ENCODE measurements around the gene TNFSF13. TPM values are rescaled to one million over a fixed set of nuclear protein-coding genes. Genes with fewer than 3 reads are reported as not detected.

Gene TNFSF13
- total RNA-seq, 1 donor from 2014 or later = 1.5 TPM

- no peak for DNase-seq (ENCODE audit: extremely low read depth, low read depth, low spot score)
Observed at GRCh38 chr17:7551396-7551795, 7.2 kb upstream of the TNFSF13 start.

DNA sequence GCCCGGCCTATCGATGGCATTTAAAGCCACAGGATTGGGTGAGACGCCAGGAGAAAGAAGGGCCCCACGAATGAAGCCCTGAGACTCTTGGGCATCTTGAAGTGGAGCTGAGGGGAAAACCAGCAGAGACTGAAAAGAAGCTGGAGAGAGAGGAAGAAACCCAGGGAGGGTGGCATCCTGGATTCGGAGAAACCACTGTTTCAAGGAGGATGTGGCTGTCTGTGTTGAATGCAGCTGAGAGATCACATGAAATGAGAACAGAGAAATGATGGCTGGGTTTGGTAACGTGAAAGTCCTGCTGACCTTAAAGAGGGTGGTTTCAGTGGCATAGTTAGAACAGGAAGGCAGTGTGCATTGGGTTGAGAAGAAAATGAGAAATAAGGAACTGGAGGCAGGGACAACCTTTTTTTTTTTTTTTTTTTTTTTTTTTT is 5.9 kb upstream of the TNFSF13 start:
- no peak for DNase-seq (ENCODE audit: extremely low read depth, low read depth, low spot score)

DNA sequence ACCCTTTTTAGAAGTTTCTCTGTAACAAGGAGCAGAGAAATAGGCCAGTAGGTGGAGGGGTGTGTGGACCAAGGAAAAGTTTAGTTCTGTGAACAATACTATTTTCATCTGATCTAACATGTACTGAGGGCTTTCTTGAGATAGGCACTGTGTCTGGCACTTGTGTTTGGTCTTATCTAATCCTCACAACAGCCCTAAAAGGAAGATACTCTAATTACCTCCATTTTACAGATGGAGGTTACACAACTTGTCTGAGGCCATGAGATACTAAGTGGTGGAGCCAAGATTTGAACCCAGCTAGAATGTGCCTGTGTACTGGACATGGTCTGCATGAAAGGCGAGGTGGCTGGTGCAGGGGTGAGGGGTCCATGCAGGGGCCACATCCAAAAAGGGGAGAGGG is 5.2 kb upstream of the TNFSF13 start:
- DNase-seq (ENCODE audit: extremely low read depth, low read depth, low spot score) = no peak

GRCh38 chr17:7555320-7555948 is 3.1 kb upstream of the TNFSF13 start:
- no peak for DNase-seq (ENCODE audit: extremely low read depth, low read depth, low spot score)

DNA sequence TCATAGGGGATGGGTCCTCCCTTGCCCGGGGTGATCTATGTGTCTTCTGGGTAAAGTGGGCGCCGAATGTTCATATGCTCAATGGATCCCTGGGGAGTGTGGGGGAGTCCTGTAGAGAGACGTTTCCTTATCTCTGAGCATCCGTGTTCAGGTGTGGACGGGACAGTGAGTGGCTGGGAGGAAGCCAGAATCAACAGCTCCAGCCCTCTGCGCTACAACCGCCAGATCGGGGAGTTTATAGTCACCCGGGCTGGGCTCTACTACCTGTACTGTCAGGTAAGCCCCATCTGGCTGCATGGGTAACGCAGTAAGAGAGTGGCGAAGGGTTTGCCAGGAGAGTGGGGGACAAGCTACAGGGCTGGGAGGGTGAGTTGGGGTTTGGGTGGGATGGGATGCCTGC is 1.9 kb upstream of the TNFSF13 start:
- no peak for DNase-seq (ENCODE audit: extremely low read depth, low read depth, low spot score)

DNA sequence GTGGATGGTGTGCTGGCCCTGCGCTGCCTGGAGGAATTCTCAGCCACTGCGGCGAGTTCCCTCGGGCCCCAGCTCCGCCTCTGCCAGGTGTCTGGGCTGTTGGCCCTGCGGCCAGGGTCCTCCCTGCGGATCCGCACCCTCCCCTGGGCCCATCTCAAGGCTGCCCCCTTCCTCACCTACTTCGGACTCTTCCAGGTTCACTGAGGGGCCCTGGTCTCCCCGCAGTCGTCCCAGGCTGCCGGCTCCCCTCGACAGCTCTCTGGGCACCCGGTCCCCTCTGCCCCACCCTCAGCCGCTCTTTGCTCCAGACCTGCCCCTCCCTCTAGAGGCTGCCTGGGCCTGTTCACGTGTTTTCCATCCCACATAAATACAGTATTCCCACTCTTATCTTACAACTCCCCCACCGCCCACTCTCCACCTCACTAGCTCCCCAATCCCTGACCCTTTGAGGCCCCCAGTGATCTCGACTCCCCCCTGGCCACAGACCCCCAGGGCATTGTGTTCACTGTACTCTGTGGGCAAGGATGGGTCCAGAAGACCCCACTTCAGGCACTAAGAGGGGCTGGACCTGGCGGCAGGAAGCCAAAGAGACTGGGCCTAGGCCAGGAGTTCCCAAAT is 1.3 kb upstream of the TNFSF13 start:
- no peak for DNase-seq (ENCODE audit: extremely low read depth, low read depth, low spot score)

GRCh38 chr17:7557775-7558543 is 591 bp upstream of the TNFSF13 start:
- no peak for DNase-seq (ENCODE audit: extremely low read depth, low read depth, low spot score)

- no peak for DNase-seq (ENCODE audit: extremely low read depth, low read depth, low spot score)
Observed at GRCh38 chr17:7559320-7560171, 996 bp downstream of the TNFSF13 start.

GRCh38 chr17:7560172-7561027 is 1.9 kb downstream of the TNFSF13 start:
- no peak for DNase-seq (ENCODE audit: extremely low read depth, low read depth, low spot score)

GRCh38 chr17:7561028-7561575 is 2.6 kb downstream of the TNFSF13 start:
- no peak for DNase-seq (ENCODE audit: extremely low read depth, low read depth, low spot score)

- DNase-seq (ENCODE audit: extremely low read depth, low read depth, low spot score) = no peak
Observed at GRCh38 chr17:7561589-7562207, 3.1 kb downstream of the TNFSF13 start, which contains the start of gene SENP3. TSS of gene SENP3 (plus strand) at chr17:7561919. CDS start at chr17:7563077, 1,158 bp downstream.

- no peak for DNase-seq (ENCODE audit: extremely low read depth, low read depth, low spot score)
Observed at GRCh38 chr17:7562208-7562605, 3.7 kb downstream of the TNFSF13 start.

- no peak for DNase-seq (ENCODE audit: extremely low read depth, low read depth, low spot score)
Observed at GRCh38 chr17:7563115-7563869, 4.7 kb downstream of the TNFSF13 start.

DNA sequence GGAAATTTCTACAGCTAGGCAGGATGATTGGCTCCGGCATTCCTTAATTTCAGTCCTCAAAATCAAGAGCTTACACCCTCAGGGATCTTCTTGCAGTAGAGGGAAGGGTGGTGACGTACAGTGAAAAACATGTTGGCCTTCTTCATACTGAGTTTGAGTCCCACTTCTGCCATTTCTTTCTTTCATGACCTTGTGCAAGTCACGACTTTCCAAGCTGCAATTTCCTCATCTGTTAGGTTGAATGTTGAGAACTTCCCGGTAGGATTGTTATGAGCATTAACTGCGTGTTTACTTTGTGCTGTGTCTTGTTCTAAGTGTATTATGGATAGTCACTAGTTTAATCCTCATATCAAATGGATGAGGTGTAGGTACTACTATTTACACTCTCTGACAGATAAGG is 11.0 kb downstream of the TNFSF13 start:
- DNase-seq (ENCODE audit: extremely low read depth, low read depth, low spot score) = no peak

DNA sequence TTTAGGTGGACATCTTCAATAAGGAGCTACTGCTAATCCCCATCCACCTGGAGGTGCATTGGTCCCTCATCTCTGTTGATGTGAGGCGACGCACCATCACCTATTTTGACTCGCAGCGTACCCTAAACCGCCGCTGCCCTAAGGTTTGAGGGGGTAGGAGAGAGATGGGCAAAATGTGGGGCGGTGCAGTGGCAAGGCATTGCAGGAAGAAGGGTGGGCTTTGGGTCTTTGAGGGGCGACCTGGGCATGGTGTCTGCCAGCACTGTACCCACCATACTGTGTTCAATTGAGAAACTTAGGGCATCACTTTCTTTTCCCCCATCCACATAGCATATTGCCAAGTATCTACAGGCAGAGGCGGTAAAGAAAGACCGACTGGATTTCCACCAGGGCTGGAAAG is 11.8 kb downstream of the TNFSF13 start:
- DNase-seq (ENCODE audit: extremely low read depth, low read depth, low spot score) = no peak

DNA sequence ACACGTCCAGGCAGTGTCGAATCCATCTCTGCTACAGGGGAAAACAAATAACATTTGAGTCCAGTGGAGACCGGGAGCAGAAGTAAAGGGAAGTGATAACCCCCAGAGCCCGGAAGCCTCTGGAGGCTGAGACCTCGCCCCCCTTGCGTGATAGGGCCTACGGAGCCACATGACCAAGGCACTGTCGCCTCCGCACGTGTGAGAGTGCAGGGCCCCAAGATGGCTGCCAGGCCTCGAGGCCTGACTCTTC is 13.7 kb downstream of the TNFSF13 start:
- DNase-seq (ENCODE audit: extremely low read depth, low read depth, low spot score) = peak; percentile 92

DNA sequence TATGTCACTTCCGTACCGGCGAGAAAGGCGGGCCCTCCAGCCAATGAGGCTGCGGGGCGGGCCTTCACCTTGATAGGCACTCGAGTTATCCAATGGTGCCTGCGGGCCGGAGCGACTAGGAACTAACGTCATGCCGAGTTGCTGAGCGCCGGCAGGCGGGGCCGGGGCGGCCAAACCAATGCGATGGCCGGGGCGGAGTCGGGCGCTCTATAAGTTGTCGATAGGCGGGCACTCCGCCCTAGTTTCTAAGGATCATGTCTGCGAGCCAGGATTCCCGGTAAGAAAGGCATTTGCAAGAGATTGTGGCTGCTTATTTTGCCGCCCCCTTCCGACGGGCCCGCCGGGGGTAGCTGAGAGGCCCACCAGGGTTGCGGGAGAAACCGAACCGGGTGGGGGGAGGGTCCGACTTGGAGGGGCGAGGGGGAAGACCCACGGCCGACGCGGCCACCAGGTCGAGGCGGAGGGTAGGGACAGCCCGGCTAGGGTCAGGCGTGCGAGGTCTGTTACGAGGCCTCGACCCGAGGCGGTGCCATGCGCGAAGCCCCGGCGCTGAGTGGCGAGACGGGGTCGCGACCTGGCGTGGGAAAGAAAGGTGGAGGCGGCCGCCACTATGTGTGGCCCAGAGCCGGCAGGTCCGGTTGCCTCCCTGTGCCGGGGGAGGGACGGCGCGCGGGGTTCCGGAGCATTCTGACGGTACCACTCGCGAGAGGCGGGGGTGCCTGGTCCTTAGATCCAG is 14.2 kb downstream of the TNFSF13 start:
- no peak for DNase-seq (ENCODE audit: extremely low read depth, low read depth, low spot score)
